NCI-H69 (cell line): Measurements from ENCODE around the gene MAGEF1.
"Not testable (repeated sequence)": the region's sequence is repeated elsewhere in the genome, so short reads cannot be mapped to it uniquely, and the experiment has no call there.

ENCODE experiments used
- DNase-seq: peaks from one replicate; lab custom pipeline; 2025; lab: John Stamatoyannopoulos, UW

MAGEF1 gene

DNA sequence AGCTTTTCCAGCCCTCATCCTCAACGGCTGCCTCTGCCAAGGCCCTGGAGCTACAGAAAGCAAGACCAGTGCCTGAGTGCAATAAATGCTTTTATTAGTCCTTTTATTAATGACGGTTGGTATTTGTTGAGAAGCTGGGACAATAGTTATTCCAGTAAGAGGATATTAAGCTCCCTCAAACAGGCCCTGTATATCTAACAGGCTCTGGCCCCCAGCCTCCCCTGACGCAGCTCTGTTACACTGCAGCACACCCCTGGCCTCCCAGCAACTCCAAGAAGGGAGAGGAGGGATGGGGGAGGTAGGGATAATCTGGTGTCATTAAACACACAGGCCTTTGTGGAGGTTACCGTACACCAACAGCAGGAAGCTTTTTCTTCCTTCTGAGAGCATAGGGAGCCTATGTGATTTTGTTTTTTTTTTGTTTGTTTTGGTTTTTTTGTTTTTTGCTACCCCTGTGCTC is 30.8 kb upstream of the MAGEF1 start:
- peak; percentile 68 for DNase-seq

DNA sequence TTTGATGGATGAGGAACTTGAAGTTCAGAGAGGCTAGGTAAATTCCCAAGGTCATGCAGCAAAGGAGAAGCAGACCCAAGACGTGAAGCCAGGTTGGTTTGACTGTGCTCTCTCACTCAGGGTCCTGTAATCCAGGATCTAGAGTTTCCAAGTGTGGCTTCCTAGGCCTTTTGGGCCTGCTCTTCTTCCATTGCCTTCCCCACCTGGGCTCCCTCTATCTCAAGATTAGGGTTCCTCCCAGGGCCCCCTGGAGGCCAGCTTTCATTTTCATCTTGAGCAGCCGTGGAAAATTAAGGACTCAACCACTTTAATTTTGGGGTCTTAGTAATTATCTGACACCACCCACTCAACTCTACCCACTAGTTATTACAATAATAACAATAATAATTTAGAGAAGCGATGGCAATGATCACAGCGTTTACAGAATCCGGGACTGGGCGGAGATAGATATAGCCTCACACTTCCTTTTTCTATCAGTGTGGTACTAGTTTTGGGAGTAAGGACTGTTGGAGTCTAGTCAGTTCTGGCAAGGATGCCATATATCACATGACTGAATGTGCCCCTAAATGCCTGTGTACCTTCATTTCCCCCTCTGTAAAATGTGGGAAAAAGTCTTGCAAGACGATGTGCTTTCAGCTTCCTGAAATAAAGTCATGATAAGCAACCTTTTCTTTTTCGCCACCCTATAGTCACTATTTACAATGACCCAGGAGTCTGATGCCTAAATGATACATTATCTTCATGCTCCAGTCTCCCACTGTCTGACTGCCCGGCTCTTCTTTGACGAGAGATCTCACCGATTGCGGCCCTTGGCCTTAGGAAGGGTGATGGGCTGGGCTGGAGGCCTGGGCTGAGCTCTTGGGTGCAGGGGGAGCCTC is 30.2 kb upstream of the MAGEF1 start:
- DNase-seq, result no peak

GRCh38 chr3:184741259-184741556 is 29.3 kb upstream of the MAGEF1 start:
- DNase-seq, result peak; percentile 58

DNA sequence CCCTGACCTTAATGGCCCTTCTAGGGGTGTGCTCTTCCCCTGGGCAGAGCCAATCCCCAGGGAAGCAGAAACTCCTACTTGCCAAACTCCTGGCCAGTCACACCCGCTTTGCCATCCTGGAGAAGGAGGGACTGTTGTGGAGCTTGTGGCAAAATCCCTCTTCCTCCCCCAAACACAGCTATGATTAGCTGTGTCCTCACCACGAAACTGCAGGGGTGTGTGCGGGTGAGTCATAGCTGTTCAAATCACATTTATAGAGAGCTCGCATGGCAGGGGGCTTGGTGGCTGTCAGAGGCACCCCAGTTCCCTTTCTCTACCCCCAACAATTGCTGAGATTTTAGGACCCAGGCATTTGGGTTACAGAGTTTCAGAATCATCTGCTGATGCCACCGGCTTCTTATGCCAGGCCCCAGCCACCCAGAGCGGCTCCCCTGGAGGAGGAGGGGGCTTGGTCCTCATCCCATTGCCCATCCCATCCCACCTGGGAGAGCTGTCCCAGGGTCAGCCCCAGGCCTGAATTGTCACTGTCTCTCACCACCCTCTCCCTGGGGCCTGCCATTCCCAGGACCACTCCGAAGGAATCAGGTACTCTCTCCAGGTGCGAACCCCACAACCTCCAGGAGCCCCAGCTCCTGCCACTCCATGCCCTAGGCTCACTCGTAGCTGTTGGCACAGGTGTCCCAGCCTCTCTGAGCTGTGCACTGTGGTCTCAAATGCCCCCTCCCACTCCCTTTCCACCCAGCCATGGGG is 28.8 kb upstream of the MAGEF1 start:
- DNase-seq, result peak; percentile 61

- no peak for DNase-seq
These were observed 28.0 kb upstream of the MAGEF1 start for GRCh38 chr3:184739594-184740505.

- DNase-seq, result no peak
These were observed 27.1 kb upstream of the MAGEF1 start for GRCh38 chr3:184738982-184739381.

DNA sequence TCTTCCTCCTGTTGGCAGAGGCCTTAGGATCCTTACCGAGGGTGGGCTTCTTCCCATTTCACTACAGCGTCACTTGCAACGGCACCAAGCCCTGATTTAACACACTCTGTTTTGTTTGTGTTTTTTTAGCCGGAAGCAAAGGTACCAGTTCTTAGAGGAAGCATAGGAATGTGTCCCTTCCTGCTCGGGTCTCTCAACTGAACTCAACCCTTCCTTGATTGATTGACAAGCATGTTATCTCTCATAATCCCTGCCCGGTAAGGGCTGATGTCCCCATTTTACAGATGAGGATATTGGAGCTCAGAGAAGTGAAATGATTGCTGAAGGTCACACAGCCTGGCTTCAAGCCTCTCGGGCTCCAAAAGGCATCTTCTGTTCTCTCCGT is 26.6 kb upstream of the MAGEF1 start:
- DNase-seq, result no peak

DNA sequence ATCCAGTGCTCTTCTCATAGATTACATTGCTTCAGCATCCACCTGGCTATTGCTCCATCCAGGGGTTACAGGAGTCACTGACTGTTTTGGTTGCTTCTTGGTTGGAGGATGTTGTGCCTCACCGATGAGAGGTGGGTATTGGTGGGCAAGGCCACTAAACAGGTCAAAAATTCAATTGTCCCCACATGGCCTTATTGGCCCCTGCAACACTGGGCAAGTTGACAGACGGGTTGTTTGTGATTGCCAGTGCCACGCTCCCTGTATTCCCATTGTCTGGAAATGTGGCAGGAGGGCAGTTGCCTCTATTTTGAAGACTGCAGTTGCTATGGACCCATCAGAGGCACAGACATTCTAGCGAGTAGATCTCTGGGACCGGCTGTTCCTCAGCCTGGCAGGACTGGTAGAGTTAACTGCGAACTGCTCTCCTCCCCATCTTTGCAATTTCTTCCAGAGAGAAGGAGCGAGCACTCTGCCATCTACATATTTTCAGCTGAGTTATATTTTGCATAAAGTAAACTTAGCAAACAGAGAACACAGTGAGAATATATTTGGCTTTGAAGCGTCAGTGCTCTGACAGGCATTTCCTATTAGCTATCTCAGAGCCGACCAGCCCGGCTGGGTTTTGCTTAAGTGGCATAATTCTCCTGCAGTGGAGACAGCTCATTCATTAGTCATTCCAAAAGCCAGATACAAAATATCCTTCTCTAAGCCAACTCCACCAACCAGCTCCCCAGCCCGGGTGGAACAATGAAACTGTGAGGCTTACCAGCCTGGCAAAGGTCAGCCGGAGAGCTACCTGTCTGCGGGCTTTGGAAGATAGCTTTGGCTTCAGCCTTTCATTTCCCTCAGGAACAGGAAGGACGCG is 26.0 kb upstream of the MAGEF1 start:
- no peak for DNase-seq

GRCh38 chr3:184737063-184737462 is 25.2 kb upstream of the MAGEF1 start:
- DNase-seq, result no peak

DNA sequence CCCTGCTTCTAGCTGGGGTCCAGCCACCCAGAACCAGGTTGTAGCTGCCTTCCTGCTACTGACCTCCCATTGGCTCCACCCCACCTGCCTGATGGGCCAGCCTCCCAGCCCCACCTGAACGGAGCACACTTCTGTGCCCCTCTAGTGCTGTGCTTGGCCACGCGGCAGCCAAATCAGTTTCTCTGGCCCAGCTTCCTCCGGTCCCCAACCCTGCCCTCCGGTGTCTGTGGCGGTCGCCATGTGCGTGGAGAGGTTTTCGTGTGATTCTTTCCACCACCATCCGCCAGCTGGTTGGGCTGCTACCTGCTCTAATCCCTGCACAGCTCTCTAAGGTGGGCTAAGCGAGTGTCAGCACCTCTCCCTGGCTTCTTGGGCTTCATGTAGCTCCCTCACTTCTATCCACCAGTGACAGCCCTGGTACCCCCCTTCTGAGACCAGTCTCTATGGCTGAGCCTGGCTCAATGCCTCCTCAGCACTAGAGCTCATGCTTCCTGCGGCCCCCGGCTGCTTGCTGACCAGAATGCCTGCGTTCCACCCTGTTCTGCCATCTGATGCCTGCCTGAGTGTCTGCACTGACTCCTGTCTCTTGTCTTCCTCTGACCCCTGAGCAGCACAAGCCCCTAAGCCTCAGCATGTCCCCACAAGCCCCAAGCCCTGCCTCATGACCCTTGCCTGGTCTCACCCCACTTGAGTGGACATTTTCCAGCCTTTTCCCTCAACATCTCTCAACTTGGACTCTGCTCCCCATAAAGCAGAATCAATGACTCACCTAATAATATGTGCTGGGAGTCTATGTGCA is 23.2 kb upstream of the MAGEF1 start:
- DNase-seq, result no peak

DNA sequence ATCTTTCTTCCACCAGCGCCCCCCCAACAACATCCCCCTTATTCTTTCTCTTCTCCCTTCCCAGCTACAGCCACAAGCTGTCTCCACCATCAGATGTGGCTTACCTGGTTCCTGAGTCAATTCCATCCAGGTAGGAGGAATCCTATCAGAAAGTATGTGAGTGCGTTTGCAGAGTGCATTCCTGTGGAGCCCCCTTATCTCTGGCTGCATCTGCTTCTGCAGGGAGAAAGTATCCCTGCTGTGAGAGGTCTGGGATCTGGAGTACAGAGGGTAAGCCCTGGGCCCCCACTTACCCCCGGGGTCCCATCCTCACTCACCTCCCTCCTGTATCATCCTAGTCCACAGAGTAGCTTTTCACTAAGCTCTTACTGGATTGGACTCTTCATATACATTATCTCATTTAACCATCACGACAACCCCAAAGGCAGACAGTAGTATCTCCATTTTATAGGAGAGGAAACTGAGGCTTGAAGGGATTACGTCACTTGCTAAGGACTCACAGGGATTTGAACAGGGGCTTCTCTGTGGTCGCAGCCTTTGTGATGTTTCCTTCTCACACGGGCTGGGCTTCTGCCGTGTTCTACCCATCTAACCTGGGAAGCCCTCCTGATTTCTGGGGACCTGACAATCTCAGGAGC is 22.2 kb upstream of the MAGEF1 start:
- no peak for DNase-seq

GRCh38 chr3:184733181-184733580 is 21.3 kb upstream of the MAGEF1 start:
- no peak for DNase-seq

GRCh38 chr3:184731786-184732537 is 20.1 kb upstream of the MAGEF1 start:
- no peak for DNase-seq

DNA sequence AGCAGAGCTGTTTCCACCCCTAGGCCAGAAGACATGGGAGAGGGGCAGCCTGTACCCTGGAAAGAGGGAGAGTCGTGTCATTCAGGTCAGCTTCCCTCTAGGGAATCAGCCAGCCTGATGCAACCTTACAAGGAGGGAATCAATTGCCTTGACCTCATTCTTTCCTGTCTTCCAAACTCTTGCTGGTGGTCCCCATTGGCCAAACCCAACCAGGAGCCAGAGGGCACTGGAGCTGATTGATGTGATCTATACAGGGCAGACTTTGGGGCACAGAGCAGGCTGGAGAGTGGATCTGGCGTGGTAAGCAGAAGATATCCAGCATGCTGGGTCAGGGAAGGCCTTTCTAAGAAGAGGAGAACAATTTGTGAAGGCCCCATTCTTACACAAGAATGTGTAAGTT is 19.1 kb upstream of the MAGEF1 start:
- DNase-seq, result no peak

DNA sequence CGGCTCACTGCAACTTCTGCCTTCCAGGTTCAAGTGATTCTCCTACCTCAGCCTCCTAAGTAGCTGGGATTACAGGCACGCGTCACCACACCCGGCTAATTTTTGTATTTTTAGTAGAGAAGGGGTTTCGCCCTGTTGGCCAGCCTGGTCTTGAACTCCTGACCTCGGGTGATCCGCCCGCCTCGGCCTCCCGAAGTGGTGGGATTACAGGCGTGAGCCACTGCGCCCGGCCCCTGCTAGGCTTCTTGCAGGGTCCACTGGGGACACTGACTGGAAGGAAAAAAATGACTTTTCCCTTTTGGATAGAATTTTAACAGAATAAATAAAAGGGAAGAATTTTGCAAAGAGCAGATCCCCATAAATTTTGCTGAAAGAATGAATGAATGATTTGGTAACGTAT is 17.3 kb upstream of the MAGEF1 start:
- DNase-seq, result not testable (repeated sequence)

DNA sequence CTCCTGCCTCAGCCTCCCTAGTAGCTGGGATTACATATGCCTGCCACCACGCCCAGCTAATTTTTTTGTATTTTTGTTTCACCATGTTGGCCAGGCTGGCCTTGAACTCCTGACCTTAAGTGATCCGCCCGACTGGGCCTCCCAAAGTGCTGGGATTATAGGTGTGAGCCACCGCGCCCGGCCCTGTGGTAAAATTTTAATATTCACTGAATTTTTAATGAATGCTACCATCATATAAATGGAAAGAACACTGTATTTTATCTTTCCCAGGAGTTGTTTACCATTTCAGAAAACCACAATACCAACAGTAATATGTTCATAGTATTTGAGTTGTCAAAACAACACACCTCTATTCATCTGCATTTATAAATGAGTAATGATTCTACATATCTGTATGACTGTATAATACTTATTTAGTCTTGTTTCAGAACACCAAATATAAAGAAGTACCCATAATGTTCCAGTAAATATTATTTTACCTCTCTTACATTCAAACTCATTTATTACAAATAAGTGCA is 16.2 kb upstream of the MAGEF1 start:
- no peak for DNase-seq

DNA sequence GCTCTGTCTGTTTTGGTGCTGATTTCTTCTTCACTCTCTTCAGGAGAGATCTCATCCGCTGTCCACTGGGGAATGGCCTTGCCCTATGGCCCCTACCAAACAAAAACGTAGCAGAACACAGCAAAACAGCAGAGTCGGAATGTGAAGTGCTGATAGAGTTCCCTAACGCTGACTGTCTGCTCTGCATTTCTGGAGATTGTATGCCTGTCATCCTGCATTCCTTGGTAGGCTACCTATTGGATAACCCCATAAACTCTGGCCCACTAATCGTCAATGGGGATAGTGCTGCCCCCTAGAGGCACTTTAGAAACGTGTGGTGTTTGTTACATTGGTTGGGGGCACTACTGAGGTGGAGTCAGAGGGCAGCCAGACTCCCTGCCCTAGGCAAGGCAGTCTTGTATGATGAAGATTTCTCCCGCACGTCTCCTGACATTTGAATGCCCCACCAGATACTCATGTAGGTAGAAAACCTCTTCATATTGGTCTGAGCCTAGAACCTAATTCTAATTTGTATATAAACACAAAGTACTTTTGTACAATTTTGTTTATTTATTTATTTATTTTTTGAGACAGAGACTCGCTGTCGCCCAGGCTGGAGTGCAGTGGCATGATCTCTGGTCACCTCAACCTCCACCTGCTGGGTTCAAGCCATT is 15.6 kb upstream of the MAGEF1 start:
- DNase-seq, result peak; percentile 87

DNA sequence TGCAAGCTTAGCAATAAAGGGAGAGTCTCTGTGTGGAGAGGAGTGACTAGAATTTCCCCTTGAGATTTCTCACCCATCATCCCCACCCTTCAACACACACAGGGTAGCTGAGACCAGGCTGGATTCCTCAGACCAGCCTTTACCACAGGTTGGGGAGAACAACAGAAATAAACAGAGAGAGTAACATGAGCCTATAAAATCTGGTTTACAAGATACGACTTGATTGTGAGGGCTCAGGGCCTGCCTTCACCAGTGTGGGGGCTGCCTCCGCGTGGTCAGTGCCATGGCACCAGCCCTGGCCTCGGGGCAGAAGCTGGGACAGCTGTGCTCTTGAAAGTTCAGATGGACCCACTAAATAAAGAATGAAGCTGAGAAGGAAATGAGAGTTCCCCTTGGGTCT is 14.6 kb upstream of the MAGEF1 start:
- DNase-seq, result no peak
